ENCODE measurements around the gene ZNF462.
"Not testable (repeated sequence)": the region's sequence is repeated elsewhere in the genome, so short reads cannot be mapped to it uniquely, and the experiment has no call there.

ZNF462 gene

GRCh38 chr9:106889061-106889590 lies 26.2 kb downstream of the ZNF462 start:
- no peak for DNase-seq

DNA sequence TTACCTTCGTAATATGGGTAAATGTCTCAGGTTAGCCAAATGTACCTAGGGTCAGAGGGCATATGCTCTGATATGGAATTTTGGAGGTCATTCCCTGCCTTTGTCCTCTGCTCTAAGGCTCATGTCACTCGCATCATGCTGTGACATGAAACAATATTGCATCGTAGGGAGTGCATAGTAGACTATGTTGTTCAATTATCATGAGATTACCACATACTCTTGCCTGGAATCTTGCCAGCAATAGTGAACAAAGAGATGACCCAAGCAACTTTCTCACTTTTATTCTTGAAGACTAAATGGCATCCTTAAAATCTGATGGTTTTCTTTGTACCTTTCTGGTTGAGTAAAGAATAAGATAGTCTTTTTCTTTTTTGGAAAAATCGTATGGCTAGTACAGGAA lies 27.6 kb downstream of the ZNF462 start:
- DNase-seq = no peak

- no peak for DNase-seq
Observed at GRCh38 chr9:106891286-106891685, 28.3 kb downstream of the ZNF462 start.

GRCh38 chr9:106892632-106893031 lies 29.7 kb downstream of the ZNF462 start:
- DNase-seq = no peak

DNA sequence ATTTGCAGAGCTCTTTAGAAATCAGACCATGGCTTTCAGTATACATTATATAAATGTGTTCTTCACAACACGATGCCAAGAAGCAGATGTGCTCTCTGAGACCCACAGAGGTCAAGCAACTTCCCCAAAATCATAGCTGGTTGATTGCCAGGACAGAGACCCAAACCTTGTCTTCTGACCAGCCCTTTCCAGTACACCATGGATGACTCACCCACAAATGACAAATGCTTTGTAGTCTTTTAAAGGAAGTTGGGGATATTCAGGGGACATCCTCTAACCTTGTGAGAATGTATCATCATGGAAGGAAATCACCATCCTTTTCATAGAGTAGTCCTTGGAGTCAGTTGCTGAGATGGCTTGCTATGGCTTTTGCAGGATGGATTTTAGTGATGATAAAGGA lies 30.1 kb downstream of the ZNF462 start:
- no peak for DNase-seq

- no peak for DNase-seq
Observed at GRCh38 chr9:106896695-106897094, 33.7 kb downstream of the ZNF462 start.

DNA sequence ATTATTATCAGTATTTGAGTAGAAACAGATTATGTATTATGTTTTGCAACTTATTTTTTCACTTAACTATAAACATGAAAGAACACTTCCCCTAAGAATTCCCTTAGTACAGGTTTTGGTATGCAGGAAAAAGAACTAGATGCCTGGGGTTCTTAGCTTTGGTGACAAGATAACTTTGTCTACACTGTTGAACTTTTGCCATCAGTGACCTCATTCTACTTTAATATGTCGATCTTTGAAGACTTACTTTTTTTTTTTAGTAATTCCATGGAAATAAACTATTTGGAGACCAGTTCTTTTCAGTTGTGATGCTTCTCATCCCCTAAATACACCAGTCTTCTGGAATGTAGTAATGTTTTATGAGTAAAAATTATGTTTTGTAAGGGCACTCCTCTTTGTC lies 34.3 kb downstream of the ZNF462 start:
- DNase-seq = no peak

- no peak for DNase-seq
Observed at GRCh38 chr9:106897751-106898150, 34.8 kb downstream of the ZNF462 start.

DNA sequence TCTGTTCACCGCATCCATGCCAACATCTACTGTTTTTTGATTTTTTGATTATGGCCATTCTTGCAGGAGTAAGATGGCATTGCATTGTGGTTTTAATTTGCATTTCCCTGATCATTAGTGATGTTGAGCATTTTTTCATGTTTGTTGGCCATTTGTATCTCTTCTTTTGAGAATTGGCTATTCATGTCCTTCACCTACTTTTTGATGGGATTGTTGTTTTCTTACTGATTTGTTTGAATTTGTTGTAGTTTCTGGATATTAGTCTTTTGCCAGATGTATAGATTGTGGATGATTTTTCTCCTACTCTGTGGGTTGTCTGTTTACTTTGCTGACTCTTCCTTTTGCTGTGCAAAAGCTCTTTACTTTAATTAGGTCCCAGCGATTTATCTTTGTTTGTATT lies 37.6 kb downstream of the ZNF462 start:
- DNase-seq = not testable (repeated sequence)

- DNase-seq = no peak
Observed at GRCh38 chr9:106906129-106906528, 43.2 kb downstream of the ZNF462 start.

DNA sequence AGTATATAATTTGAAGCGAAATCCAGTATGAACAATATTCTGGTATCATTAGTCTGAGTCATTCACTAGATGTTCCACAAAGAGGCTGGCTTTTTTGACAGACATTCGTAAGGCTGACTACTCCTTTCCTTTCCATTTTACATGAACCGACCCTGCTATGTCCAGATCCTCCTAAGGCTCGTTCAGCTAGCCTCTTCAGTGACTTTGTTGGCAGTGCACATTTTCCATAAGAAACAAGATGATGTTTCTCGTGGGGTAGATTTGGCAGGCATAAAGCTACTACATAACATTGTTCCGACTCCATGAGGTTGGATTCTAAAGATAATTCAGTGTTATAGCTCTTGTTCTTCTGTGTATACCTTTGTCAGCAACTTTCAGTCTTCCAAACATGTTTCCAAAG lies 49.0 kb downstream of the ZNF462 start:
- no peak for DNase-seq

GRCh38 chr9:106913276-106913675 lies 50.3 kb downstream of the ZNF462 start:
- no peak for DNase-seq

GRCh38 chr9:106915851-106916250 lies 52.9 kb downstream of the ZNF462 start:
- DNase-seq = no peak

GRCh38 chr9:106916466-106917235 lies 53.7 kb downstream of the ZNF462 start:
- no peak for DNase-seq

GRCh38 chr9:106918825-106919509 lies 56.0 kb downstream of the ZNF462 start:
- DNase-seq = no peak

GRCh38 chr9:106920091-106920490 lies 57.1 kb downstream of the ZNF462 start:
- no peak for DNase-seq

DNA sequence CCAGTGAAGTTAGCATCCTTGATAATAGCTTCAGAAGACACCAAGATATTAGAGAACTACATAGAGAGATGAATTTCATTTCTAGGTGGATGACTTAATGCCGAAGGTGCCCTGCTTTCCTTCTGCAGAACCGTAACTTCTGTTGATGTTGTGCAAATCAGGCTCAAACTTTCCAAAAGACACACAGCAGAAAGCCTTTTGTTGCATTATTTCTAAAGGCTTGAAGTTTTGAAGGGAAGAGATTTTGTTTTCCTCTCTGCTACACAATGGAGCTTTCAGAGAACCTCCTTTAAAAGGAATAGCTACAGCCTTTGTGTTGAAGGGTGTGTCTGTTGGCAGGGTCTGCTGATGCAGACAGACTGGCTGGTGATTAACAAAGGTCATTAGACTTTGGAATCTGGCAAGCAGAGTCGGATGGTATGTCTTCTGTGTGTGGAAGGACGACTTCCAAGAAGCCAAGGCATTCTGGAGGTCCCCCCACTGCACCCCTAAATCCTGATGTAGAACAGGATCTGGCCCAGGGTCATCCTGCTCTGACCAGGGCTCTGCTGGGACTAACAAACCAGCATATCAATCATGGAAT lies 57.8 kb downstream of the ZNF462 start:
- no peak for DNase-seq

DNA sequence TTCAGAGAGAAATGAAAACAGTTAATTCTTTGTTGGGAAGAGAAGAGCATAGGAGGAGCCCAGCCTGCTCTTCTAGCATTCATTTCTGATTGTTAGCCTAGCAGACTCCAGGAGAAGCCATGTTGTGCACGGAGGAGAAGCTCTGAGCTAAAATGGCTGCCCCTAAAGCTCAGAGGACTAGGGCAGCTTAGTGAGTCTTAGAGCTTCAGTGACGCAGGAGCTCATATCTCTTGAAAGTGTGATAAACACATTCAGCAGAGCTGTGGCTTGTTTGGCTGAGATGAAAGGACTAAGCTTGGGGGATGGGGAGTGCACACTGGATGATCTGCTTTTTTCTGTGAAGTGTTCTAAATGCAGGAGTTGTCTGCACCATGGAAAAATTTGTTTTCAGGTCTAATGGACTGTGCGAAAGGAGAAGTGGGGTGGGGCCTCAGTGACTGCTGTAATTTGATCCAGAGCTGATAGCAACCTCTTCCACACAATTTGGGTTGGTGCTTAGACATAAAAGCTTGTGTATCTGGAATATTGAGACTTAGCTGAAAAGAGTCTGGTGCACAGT lies 58.5 kb downstream of the ZNF462 start:
- no peak for DNase-seq

GRCh38 chr9:106922026-106922425 lies 59.1 kb downstream of the ZNF462 start:
- no peak for DNase-seq

DNA sequence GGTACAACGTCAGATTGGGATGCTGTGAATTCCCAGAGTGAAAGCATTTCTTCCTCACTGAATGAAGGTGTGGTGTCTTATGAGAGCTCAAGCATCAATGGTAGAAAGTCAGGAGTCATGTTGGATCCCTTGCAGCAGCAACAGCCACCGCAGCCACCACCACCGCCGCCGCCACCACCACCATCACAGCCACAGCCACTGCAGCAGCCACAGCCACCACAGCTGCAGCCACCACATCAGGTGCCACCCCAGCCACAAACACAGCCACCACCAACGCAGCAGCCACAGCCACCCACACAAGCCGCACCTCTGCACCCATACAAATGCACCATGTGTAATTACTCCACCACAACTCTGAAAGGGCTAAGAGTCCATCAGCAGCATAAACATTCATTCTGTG lies 62.4 kb downstream of the ZNF462 start:
- DNase-seq = no peak

- no peak for DNase-seq
Observed at GRCh38 chr9:106927916-106928315, 65.0 kb downstream of the ZNF462 start.

- DNase-seq = no peak
Observed at GRCh38 chr9:106928350-106928749, 65.4 kb downstream of the ZNF462 start.

- DNase-seq = no peak
Observed at GRCh38 chr9:106929471-106930177, 66.7 kb downstream of the ZNF462 start.
